Measurements from ENCODE around the gene ACSL6. TPM values are rescaled to one million over a fixed set of nuclear protein-coding genes. Genes with fewer than 3 reads are reported as not detected.

The ACSL6 gene
- total and polyA plus RNA-seq, 2 experiments from 2014 or later, result 0.18 to 0.48 TPM

- H3K9me3 ChIP-seq (ENCODE audit: low read depth), result no peaks in the 10 kb centered on the region
- no peak overlapping the region for H3K27ac ChIP-seq
- DNase-seq (ENCODE audit: low read depth in 1 of 2, low spot score in 1 of 2), result no peak
- peaks cover 16% of the 10 kb centered on the region for H3K4me1 ChIP-seq (ENCODE audit: low read depth)
- H3K4me3 ChIP-seq, result no peak overlapping the region
- H3K36me3 ChIP-seq, result no peaks in the 10 kb centered on the region
- TF ChIP-seq, protein P1, sequence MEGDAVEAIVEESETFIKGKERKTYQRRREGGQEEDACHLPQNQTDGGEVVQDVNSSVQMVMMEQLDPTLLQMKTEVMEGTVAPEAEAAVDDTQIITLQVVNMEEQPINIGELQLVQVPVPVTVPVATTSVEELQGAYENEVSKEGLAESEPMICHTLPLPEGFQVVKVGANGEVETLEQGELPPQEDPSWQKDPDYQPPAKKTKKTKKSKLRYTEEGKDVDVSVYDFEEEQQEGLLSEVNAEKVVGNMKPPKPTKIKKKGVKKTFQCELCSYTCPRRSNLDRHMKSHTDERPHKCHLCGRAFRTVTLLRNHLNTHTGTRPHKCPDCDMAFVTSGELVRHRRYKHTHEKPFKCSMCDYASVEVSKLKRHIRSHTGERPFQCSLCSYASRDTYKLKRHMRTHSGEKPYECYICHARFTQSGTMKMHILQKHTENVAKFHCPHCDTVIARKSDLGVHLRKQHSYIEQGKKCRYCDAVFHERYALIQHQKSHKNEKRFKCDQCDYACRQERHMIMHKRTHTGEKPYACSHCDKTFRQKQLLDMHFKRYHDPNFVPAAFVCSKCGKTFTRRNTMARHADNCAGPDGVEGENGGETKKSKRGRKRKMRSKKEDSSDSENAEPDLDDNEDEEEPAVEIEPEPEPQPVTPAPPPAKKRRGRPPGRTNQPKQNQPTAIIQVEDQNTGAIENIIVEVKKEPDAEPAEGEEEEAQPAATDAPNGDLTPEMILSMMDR (IDR thresholded peaks at IDR 0.05; ENCODE audit: low read depth, low read length), result no peak
- H3K27me3 ChIP-seq, result no peaks in the 10 kb centered on the region
These were observed 11.8 kb downstream of the ACSL6 start for GRCh38 chr5:131999441-132000240.

- DNase-seq (ENCODE audit: low read depth in 1 of 2, low spot score in 1 of 2), result no peak
- Histone ChIP-seq H3K27me3 (no peaks in the 10 kb centered on the region), H3K4me3 (no peak overlapping the region), H3K36me3 (no peaks in the 10 kb centered on the region), H3K27ac (no peak overlapping the region), H3K4me1 (ENCODE audit: low read depth) (peaks cover 22% of the 10 kb centered on the region), H3K9me3 (ENCODE audit: low read depth) (no peaks in the 10 kb centered on the region)
- TF ChIP-seq, protein P1 (IDR thresholded peaks at IDR 0.05; ENCODE audit: low read depth, low read length), result no peak
These were observed 12.4 kb downstream of the ACSL6 start for GRCh38 chr5:131999041-131999440.

DNA sequence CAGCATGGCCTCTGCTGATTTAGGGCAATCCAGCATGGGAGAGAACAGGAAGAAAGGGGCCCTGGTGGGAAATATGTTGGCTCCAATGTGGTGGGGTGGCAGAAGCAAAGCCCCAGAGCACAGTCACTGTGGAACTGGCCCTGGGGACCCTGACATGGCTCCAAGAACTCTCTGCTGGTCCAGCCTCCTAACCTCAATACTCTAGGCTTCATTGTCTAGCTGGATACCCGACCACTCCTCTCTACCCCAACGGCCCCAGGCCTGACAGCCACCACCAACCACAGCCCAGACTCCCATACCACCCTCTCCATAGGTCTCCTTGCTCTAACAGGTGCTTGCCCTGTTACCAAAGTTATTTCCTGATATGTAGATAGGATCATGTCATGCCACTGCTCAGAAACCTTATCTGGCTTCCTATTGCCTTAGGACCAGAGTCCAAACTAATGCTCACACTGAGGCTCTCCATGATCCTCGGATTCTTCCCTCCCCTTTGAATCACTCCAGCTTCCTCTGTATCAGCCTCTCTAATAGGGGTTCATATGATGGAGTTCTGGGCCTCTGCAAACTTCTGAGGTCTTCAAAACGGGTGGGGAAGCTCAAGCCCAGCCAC lies 12.9 kb downstream of the ACSL6 start:
- H3K36me3 ChIP-seq, result no peaks in the 10 kb centered on the region
- peaks cover 23% of the 10 kb centered on the region for H3K4me1 ChIP-seq (ENCODE audit: low read depth)
- H3K27ac ChIP-seq, result no peak overlapping the region
- H3K9me3 ChIP-seq (ENCODE audit: low read depth), result no peaks in the 10 kb centered on the region
- DNase-seq (ENCODE audit: low read depth in 1 of 2, low spot score in 1 of 2), result no peak
- no peak overlapping the region for H3K4me3 ChIP-seq
- TF ChIP-seq, protein P1 (IDR thresholded peaks at IDR 0.05; ENCODE audit: low read depth, low read length), result no peak
- H3K27me3 ChIP-seq, result no peaks in the 10 kb centered on the region

GRCh38 chr5:131997727-131998117 lies 13.7 kb downstream of the ACSL6 start:
- no peak for DNase-seq (ENCODE audit: low read depth in 1 of 2, low spot score in 1 of 2)
- Histone ChIP-seq H3K36me3 (no peaks in the 10 kb centered on the region), H3K27ac (no peak overlapping the region), H3K4me1 (ENCODE audit: low read depth) (peaks cover 23% of the 10 kb centered on the region), H3K27me3 (no peaks in the 10 kb centered on the region), H3K9me3 (ENCODE audit: low read depth) (no peaks in the 10 kb centered on the region), H3K4me3 (no peak overlapping the region)
- TF ChIP-seq, protein P1 (IDR thresholded peaks at IDR 0.05; ENCODE audit: low read depth, low read length), result no peak

DNA sequence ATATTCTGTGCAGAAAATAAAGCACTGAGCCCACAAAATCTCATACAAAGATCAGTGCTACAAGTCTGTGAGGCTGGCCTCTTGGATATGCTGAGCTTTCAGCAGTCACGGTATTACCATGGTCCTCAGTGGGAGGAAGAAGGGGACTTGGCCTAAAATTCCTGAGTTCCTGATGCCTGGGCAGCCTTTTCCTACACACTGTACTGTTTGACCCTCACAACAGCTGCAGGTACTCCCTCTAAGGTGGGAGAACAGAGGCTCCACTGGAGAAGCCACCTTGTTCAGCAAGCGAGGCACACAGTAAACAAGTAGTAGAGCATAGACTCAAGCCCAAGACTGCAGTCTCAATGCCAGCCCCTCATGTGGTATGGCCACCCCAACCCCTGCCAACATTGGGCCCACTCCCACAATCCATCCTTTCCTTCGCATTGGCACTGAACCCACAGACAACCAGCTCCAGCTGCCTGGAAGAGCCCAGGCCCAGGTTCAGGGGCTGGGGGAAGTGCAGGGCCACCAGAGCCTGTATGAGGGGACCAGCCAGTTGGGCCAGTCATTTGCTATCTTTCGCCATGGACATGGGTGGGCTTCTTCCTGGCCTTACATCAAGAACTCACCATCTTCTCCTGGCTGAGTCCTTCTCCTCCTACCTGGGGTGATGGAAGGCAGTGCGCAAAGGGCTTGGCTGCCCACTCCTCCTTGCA lies 14.3 kb downstream of the ACSL6 start:
- Histone ChIP-seq H3K27ac (no peak overlapping the region), H3K9me3 (ENCODE audit: low read depth) (no peaks in the 10 kb centered on the region), H3K4me1 (ENCODE audit: low read depth) (peaks cover 19% of the 10 kb centered on the region), H3K27me3 (no peaks in the 10 kb centered on the region), H3K36me3 (no peaks in the 10 kb centered on the region), H3K4me3 (no peak overlapping the region)
- DNase-seq (ENCODE audit: low read depth in 1 of 2, low spot score in 1 of 2), result no peak
- TF ChIP-seq, protein P1 (IDR thresholded peaks at IDR 0.05; ENCODE audit: low read depth, low read length), result no peak

All from cardiac muscle cell (in vitro differentiated cells and primary cell).